ENCODE measurements around the gene MARVELD1. TPM values are rescaled to one million over a fixed set of nuclear protein-coding genes. Genes with fewer than 3 reads are reported as not detected.
"Not testable (repeated sequence)": the region's sequence is repeated elsewhere in the genome, so short reads cannot be mapped to it uniquely, and the experiment has no call there.

The MARVELD1 gene
- polyA plus RNA-seq (2012; ENCODE audit: missing spikeins) = 0.42 TPM

DNA sequence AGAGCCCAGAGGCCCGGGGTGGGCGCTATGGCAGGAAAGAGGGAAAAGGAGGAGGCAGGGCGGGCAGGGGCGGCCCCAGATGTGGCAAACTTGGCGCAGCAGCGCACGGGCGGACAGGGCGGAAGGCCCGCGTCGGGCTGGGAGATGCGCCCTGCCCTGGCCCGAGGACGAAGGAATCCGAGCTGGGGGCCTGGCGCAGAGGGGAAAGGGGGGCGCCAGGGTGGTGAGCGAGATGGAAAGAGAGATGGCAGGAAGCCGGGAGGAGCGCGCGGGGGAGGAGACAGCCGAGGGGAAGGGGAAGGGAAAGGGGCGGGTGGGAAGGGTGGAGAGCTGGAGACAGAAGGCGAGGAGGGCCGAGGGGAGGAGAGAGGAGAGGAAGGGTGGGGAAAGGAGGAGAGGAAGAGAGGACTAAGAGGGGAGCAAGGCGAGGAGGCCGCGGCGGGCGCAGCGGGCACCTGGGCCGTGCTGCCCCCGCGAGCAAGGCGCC is at the start of gene MARVELD1:
Gene MARVELD1 (plus strand): TSS at position 392 of the 487 bp plus-strand sequence. CDS start 147 bp downstream, outside the sequence.
- DNase-seq (ENCODE audit: insufficient read length) = peak; percentile 40
- no peak for FAIRE-seq
- no peak for TF ChIP-seq POLR2AphosphoS5 (IDR thresholded peaks at IDR 0.05; ENCODE audit: low read depth, low read length)
- TF ChIP-seq POLR2A (IDR thresholded peaks at IDR 0.05; ENCODE audit: low read depth, low read length) = no peak

DNA sequence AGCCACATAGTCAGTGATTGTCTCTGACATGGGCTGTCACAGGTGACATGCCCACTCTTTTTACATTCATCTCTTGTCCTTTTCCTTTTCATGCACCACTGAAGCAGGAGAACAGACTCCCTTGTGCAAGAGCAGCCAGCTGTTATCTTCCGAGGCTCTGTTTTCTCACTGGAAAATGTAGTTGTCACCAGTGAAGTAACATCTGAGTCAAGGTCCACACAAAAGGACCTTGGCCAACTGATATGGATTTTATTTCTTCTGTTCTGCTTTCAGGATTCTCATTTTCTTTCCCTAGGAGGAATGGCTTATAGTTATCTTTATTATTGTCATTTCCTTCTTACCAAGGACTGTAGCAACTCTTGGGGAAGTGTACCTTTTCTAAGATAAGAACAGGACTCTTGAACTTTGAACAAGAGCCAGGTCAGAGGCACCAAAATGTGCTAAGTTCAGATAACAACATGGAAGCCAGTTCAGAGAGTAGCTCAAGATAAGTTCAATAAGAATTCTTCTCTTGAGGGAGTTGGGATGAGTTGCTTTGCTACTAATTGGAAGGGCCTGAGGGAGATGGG is 49.2 kb upstream of the MARVELD1 start:
- no peak for DNase-seq (ENCODE audit: insufficient read length)
- no peak for FAIRE-seq
- TF ChIP-seq POLR2A (IDR thresholded peaks at IDR 0.05; ENCODE audit: low read depth, low read length) = no peak
- no peak for TF ChIP-seq POLR2AphosphoS5 (IDR thresholded peaks at IDR 0.05; ENCODE audit: low read depth, low read length)
- TF ChIP-seq TAF1 (IDR thresholded peaks at IDR 0.05; ENCODE audit: borderline replicate concordance, low read depth, low read length) = no peak

DNA sequence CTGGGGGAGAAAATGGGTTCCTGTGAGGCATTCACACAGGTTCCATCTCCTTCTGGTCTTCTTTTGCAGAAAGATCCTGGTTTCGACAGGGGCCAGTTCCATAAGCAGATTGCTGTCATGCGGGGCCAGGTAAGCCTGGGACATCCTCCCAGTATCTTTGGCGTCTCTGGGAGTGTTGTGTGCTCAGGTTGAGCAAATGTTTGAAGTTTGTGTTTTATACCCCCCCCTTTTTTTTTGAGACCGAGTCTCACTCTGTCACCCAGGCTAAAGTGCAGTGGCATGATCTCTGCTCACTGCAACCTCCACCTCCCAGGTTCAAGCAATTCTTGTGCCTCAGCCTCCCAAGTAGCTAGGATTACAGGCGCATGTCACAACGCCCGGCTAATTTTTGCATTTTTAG is 46.5 kb upstream of the MARVELD1 start:
- no peak for FAIRE-seq

DNA sequence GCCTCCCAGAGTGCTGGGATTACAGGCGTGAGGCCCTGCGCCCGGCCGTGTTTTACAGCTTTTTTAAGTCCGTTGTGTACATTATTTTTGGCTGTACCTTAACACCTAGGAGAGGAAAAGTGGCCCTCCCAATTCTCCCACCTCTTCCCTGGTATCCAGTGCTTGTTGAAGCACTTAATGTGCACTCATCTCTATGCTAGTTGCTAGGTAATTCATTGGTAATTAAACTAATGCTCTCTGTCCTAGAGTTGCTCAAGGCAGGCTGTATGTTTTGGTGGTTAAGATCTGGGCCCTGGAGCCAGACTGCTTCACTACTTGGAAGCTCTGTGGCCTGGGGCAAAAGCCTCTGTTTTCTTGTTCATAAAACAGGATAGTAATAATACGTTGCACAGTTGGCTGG is 46.1 kb upstream of the MARVELD1 start:
- no peak for FAIRE-seq
- no peak for DNase-seq (ENCODE audit: insufficient read length)
- TF ChIP-seq POLR2AphosphoS5 (IDR thresholded peaks at IDR 0.05; ENCODE audit: low read depth, low read length) (no peak), POLR2A (IDR thresholded peaks at IDR 0.05; ENCODE audit: low read depth, low read length) (no peak), TAF1 (IDR thresholded peaks at IDR 0.05; ENCODE audit: borderline replicate concordance, low read depth, low read length) (no peak)

More for the DNA sequence above, 46.5 kb upstream of the MARVELD1 start:
- no peak for TF ChIP-seq POLR2AphosphoS5 (IDR thresholded peaks at IDR 0.05; ENCODE audit: low read depth, low read length)
- DNase-seq (ENCODE audit: insufficient read length) = no peak

DNA sequence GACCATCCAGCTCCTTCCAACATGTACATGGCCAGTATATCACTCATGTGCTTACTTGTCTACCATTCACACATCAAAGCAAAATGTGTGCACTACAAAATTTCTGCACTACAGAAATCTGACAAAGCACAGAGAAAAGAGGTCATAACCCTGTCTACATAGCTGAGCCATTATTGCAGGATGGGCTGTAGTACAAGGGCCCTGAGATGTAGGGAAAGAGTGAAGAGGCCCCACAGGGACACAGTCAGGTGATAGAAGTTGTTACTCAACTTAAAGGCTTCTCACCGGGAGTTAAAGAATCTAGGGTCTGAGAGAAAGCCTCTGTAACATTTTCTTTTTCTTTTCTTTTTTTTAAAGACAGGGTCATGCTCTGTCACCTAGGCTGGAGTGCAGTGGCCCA is 44.0 kb upstream of the MARVELD1 start:
- FAIRE-seq = no peak
- DNase-seq (ENCODE audit: insufficient read length) = no peak
- TF ChIP-seq TAF1 (IDR thresholded peaks at IDR 0.05; ENCODE audit: borderline replicate concordance, low read depth, low read length) (no peak), POLR2AphosphoS5 (IDR thresholded peaks at IDR 0.05; ENCODE audit: low read depth, low read length) (no peak), POLR2A (IDR thresholded peaks at IDR 0.05; ENCODE audit: low read depth, low read length) (no peak)

DNA sequence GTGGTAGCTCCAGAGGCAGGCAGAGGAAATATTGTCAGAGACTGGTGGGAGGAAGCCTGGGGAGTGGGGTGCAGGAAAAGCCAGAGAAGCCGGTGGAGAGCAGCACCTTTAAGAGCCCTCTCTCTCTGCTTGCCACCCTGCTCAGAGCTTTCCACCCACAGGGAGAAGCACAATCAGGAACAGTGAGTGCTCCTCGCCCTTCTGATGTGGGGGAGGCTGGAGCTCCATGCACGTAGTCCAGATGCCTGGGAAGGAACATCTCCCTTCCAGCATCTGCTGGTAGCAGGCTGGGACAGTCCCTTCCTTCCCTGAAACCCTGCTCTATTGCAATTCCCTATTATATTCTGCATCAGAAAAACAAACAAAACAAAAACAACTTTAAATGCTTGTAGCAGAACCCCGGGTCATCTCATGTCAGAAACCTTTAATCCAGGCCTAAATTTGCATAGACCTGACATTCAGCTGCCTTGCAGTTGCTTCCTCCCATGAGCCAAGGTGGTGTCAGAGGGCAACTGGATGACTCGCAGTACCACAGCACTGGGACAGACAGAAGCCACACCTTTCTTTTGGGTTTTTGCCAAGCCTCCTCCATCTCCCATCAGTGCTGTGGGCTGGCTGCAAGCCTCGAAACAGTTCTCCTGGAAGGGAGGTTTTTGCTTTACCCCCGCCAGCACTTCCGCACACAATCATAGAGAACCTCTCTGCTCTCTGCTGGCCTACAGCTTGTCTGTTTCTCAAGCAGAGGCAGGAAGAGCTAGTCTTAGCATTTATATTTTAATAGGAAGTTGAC is 39.6 kb upstream of the MARVELD1 start:
- TF ChIP-seq POLR2AphosphoS5 (IDR thresholded peaks at IDR 0.05; ENCODE audit: low read depth, low read length) (no peak), POLR2A (IDR thresholded peaks at IDR 0.05; ENCODE audit: low read depth, low read length) (no peak), TAF1 (IDR thresholded peaks at IDR 0.05; ENCODE audit: borderline replicate concordance, low read depth, low read length) (no peak)
- FAIRE-seq (no peak), DNase-seq (ENCODE audit: insufficient read length) (no peak)

DNA sequence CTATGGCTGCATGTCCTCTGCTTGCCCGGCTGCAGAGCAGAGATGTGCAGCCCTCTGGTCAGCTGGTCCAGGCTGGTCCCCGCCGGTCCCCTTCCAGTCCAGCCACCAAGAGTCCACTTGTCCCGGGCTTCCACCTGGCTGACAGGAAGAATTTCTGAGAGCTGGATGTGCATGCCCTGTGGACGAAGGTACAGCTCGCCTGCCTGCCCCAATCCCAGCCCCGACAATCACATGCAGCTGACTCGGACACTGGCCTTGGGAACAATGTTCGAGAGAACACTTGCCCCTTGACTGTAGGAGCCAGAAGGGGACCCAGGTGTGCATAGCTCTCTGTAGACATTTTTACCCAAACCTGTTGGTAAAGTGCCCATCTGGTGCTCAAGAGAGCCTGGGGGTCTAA is 38.3 kb upstream of the MARVELD1 start:
- TF ChIP-seq POLR2A (IDR thresholded peaks at IDR 0.05; ENCODE audit: low read depth, low read length) (no peak), POLR2AphosphoS5 (IDR thresholded peaks at IDR 0.05; ENCODE audit: low read depth, low read length) (no peak), TAF1 (IDR thresholded peaks at IDR 0.05; ENCODE audit: borderline replicate concordance, low read depth, low read length) (no peak)
- FAIRE-seq (no peak), DNase-seq (ENCODE audit: insufficient read length) (no peak)

DNA sequence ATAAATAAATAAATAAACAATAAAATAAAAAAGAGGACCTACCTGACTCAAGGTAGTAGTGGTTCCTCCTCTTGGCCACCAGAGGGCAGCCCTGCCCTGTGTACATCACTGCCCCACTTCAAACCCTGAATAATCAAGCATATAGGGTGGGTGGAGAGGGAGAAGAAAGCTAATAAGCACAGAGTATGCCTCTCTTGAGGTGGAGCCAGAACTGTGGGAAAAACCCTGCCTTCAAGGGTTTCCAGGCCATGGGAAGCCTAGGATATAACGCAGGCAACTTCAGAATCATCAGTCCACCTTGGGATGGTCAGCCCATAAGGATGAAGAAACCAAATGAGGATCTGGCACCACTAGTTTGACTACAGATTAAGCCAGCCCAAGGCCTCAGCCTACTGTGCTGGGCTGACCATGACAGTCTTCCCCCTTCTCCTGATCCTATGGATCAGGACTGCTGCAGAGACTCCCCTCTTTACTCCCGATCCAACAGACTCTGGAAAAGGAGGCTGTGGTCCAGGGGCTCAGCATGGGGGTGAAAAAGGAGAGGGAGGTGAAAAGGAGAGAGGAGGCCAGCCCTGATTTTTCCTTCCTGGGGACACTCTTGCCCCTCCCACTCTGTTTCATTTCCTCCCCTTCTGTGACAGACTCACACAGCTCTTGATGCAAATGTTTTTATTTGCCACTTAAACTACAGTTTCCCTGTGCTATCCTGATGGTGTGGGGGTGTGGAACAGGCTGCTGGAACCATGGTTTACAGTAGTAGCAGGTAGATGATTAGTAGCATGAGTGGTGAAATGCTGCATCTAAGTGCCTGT is 36.6 kb upstream of the MARVELD1 start:
- peak; percentile 24 for TF ChIP-seq POLR2A (IDR thresholded peaks at IDR 0.05; ENCODE audit: low read depth, low read length)
- TF ChIP-seq TAF1 (IDR thresholded peaks at IDR 0.05; ENCODE audit: borderline replicate concordance, low read depth, low read length) = no peak
- TF ChIP-seq POLR2AphosphoS5 (IDR thresholded peaks at IDR 0.05; ENCODE audit: low read depth, low read length) = peak; percentile 75
- FAIRE-seq (peak; percentile 78), DNase-seq (ENCODE audit: insufficient read length) (peak; percentile 54)

DNA sequence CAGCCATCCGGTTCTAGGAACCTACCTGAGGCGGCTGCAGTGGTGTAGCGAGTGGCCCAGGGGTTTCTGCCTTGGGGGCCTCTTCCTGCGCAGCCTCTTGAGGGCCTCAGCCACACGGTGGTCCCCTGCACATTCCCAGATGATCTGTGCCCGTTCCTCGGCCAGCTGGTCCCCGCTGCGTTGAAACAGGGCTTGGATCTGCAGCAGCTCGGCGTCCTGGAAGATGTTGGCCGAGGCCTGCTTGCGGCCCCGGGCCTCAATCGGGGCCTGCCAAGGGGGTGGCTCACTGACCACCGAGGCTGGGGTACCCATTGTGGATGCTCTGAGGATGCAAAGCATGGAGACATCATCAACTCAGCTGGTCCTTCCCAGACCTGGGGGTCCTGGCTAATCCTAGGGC is 33.9 kb upstream of the MARVELD1 start:
- TF ChIP-seq POLR2AphosphoS5 (IDR thresholded peaks at IDR 0.05; ENCODE audit: low read depth, low read length) (no peak), TAF1 (IDR thresholded peaks at IDR 0.05; ENCODE audit: borderline replicate concordance, low read depth, low read length) (no peak), POLR2A (IDR thresholded peaks at IDR 0.05; ENCODE audit: low read depth, low read length) (no peak)
- DNase-seq (ENCODE audit: insufficient read length) = no peak
- no peak for FAIRE-seq

DNA sequence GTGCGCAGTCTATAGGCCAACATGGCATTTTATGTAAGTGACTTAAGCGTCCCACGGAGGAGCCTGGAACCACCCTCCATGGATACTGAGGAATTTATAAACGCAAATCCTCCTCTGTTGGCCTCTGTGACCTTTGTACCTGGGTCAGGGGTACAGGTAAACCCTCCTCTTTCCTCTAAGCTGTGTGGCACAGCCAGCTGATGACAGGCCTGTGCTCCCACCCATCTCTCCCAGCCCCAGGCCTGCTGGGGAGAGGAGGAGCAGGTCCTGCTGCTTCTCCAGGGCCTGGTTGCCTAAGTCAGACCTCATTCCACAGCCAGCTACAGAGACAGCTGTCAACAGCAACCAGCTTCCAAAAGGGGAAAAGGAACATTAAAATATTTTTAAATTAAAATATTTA is 31.5 kb upstream of the MARVELD1 start:
- no peak for FAIRE-seq
- no peak for DNase-seq (ENCODE audit: insufficient read length)
- TF ChIP-seq POLR2AphosphoS5 (IDR thresholded peaks at IDR 0.05; ENCODE audit: low read depth, low read length) (no peak), TAF1 (IDR thresholded peaks at IDR 0.05; ENCODE audit: borderline replicate concordance, low read depth, low read length) (no peak), POLR2A (IDR thresholded peaks at IDR 0.05; ENCODE audit: low read depth, low read length) (no peak)

DNA sequence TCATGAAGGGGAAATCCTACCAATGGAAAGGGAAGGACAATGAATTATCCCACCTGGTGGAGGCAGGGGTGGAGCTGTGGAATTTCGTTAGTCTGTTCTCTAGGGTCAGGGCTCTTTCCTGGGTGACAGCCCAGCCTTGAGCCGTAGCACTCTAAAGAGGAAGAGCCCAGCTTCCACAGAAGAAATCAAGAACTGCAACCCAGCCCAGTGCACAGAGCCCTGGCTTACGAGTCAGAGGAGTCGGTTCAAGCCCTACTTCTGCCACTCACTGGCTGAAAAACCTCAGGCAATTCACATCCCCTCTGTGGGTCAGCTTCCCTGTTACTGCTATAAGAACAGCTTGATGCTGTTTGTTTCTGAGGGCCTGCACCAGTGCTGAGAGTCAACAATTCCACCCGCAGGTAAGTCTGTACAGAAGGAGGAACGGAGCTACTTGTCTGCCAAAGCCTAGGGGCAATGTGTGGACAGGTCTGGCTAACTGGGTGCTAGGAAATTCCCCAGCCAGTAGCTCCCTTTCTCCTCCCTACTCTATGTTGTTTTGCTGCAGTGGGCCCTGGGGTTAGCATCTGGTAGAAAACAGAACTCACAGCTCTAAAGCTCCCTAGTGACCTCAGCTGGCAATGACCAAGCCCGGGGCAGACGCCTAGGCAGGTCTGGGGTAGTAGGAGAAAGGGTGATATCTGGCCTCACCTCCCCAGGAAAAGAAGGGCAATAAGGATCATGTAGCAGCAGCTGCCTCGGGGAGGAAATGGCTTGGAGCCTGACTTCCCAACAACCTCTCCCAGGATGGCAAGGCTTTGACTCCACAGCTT is 29.8 kb upstream of the MARVELD1 start:
- DNase-seq (ENCODE audit: insufficient read length) (no peak), FAIRE-seq (no peak)
- TF ChIP-seq TAF1 (IDR thresholded peaks at IDR 0.05; ENCODE audit: borderline replicate concordance, low read depth, low read length) (no peak), POLR2A (IDR thresholded peaks at IDR 0.05; ENCODE audit: low read depth, low read length) (no peak), POLR2AphosphoS5 (IDR thresholded peaks at IDR 0.05; ENCODE audit: low read depth, low read length) (no peak)

DNA sequence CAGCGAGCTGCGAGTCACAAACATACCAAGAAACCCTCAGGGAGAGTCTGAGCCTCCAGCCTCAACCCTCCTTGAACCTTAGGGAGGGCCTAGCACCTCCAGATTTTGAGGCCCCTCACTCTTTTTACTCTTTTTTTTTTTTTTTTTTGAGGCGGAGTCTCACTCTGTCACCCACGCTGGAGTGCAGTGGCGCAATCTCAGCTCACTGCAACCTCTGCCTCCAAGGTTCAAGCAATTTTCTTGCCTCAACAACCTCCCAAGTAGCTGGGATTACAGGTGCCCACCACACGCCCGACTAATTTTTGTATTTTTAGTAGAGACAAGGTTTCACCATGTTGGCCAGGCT is 29.2 kb upstream of the MARVELD1 start:
- FAIRE-seq; DNase-seq (ENCODE audit: insufficient read length): not testable (repeated sequence)

All from GM12892 (cell line).